Astrocyte (in vitro differentiated cells and primary cell): ENCODE results near the gene CDC20.

Experiments used
- EZH2 ChIP-seq: IDR thresholded peaks from 2 replicates; pipeline ENCODE4 v1.6.1; 2012; ENCODE audit warnings: mild to moderate bottlenecking, low read length, inconsistent platforms; ENCODE audit not compliant: insufficient read depth
- TF ChIP-seq, protein P1 (sequence below): IDR thresholded peaks from 2 replicates; pipeline ENCODE4 v1.5.1; 2011; ENCODE audit warnings: low read depth, mild to moderate bottlenecking, inconsistent platforms, low read length, moderate library complexity; ENCODE audit not compliant: insufficient read depth

DNA sequence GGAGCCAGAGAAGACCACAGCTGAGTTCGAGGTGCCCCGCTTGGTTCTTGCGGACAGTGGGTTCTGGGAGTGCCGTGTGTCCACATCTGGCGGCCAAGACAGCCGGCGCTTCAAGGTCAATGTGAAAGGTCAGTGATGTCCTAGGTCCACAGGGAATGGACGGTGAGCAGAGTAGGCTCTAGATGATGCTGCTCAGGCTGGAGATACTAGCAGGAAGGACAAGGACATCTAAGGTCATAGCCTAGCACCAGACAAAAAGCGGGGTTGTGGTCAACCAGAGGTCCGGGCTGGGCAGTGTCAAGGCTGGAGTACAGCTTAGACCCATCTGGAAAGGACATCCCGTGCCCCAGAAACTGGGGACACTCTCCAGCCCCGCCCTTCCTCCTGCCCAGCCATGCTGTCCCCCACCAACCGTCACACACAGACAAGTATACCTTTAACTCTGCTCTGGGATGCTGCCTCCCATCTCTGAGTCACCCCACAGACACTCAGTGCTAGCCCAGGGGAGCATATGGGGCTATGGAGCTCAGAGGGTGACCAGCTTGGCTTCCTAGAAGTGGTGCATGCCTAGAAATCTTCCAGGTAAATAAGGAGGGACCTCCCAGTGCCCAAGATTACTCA lies 49.3 kb upstream of the CDC20 start:
- TF ChIP-seq, protein P1, sequence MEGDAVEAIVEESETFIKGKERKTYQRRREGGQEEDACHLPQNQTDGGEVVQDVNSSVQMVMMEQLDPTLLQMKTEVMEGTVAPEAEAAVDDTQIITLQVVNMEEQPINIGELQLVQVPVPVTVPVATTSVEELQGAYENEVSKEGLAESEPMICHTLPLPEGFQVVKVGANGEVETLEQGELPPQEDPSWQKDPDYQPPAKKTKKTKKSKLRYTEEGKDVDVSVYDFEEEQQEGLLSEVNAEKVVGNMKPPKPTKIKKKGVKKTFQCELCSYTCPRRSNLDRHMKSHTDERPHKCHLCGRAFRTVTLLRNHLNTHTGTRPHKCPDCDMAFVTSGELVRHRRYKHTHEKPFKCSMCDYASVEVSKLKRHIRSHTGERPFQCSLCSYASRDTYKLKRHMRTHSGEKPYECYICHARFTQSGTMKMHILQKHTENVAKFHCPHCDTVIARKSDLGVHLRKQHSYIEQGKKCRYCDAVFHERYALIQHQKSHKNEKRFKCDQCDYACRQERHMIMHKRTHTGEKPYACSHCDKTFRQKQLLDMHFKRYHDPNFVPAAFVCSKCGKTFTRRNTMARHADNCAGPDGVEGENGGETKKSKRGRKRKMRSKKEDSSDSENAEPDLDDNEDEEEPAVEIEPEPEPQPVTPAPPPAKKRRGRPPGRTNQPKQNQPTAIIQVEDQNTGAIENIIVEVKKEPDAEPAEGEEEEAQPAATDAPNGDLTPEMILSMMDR, result no peak
- no peak for TF ChIP-seq EZH2
